Thymus (tissue), 11 donors: ENCODE measurements around the gene MRPL39. TPM values are rescaled to one million over a fixed set of nuclear protein-coding genes. Genes with fewer than 3 reads are reported as not detected.
"Not testable (repeated sequence)": the region's sequence is repeated elsewhere in the genome, so short reads cannot be mapped to it uniquely, and the experiment has no call there.

Experiments
- DNase-seq, 9 donors: peaks; one replicate each; pipeline ENCODE4 v3.0.0-alpha.2; 2013; ENCODE audit warnings: low spot score in 9 of 9, low read depth in 6 of 9, missing footprints in 1 of 9
- H3K27ac ChIP-seq, 2 donors: one replicate each; pipeline ENCODE4 v1.5.1; 2013; ENCODE audit warnings: control low read depth in 1 of 2, low read depth in 1 of 2, low read length in 1 of 2, mild to moderate bottlenecking in 1 of 2, moderate library complexity in 1 of 2
- H3K27me3 ChIP-seq, 2 donors: one replicate each; pipeline ENCODE4 v1.5.1; 2013; ENCODE audit warnings: low read length in 1 of 2; ENCODE audit not compliant: control insufficient read depth in 2 of 2, insufficient read depth in 1 of 2
- H3K36me3 ChIP-seq, 2 donors: one replicate each; pipeline ENCODE4 v1.5.1; 2013; ENCODE audit warnings: low read length in 1 of 2, mild to moderate bottlenecking in 1 of 2, moderate library complexity in 1 of 2; ENCODE audit not compliant: control insufficient read depth in 2 of 2, insufficient read depth in 2 of 2
- H3K4me1 ChIP-seq, 2 donors: one replicate each; pipeline ENCODE4 v1.5.1; 2013; ENCODE audit warnings: low read length in 2 of 2; ENCODE audit not compliant: control insufficient read depth in 2 of 2, insufficient read depth in 2 of 2
- H3K4me3 ChIP-seq, 2 donors: one replicate each; pipeline ENCODE4 v1.5.1; 2013; ENCODE audit warnings: low read length in 2 of 2, control low read depth in 1 of 2, mild to moderate bottlenecking in 1 of 2
- H3K9me3 ChIP-seq, 2 donors: one replicate each; pipeline ENCODE4 v1.5.1; 2013; ENCODE audit warnings: low read length in 1 of 2, mild to moderate bottlenecking in 1 of 2; ENCODE audit not compliant: control insufficient read depth in 2 of 2, insufficient read depth in 1 of 2
- WGBS: extraction: QIAGEN DNeasy Blood & Tissue Kit; methylation state at CpG from one replicate; pipeline ENCODE4 v1.1.7; 2013; 5-methylcytosine and 5-hydroxymethylcytosine counted together
- polyA plus RNA-seq: library from polyadenylated mRNA; stranded (reverse); fragments of 200-250 nt; gene quantifications from one replicate; pipeline ENCODE4 v1.2.3, GENCODE V29; 2013
- total RNA-seq: library from RNA; stranded (reverse); fragments of 120-200 nt; gene quantifications from one replicate; pipeline ENCODE4 v1.2.4, GENCODE V29; 2013
- donor health status: healthy.

The MRPL39 gene
- total and polyA plus RNA-seq, 2 donors = 30.9 to 46.2 TPM

DNA sequence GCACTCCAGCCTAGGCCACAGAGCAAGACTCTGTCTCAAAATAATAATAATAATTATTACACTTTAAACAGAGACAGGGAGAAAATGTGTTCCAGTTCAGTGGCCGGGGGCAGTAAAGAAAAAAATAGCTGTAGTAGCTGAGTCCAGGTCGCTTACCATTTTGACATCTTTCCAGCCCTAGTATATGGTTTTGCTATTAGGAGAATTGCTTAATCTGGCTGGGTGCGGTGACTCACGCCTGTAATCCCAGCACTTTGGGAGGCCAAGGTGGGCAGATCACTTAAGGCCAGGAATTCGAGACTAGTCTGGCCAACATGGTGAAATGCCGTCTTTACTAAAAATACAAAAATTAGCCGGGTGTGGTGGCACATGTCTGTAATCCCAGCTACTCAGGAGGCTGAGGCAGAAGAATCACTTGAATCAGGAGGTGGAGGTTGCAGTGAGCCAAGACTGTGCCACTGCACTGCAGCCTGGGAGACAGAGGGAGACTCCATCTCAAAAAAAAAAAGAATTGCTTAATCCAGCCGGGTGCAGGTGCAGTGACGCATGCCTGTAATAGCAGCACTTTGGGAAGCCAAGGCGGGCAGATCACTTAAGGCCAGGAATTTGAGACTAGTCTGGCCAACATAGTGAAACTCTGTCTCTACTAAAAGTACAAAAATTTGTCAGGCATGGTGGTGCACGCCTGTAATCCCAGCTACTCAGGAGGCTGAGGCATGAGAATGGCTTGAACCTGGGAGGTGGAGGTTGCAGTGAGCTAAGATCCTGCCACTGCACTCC lies 18.7 kb upstream of the MRPL39 start:
- H3K9me3 ChIP-seq, DNase-seq, H3K4me3 ChIP-seq, H3K27ac ChIP-seq, H3K27me3 ChIP-seq, H3K4me1 ChIP-seq, H3K36me3 ChIP-seq: not testable (repeated sequence)
- WGBS = 91% methylated on average over 11 of the region's 11 CpGs

- H3K36me3 ChIP-seq = no peaks in the 10 kb centered on the region
- no peak overlapping the region for H3K27ac ChIP-seq
- DNase-seq = no peak
- no peaks in the 10 kb centered on the region for H3K27me3 ChIP-seq
- H3K9me3 ChIP-seq = no peaks in the 10 kb centered on the region
- H3K4me1 ChIP-seq = no peaks in the 10 kb centered on the region
- 95% methylated on average over 1 of the region's 1 CpG for WGBS
- H3K4me3 ChIP-seq = no peak overlapping the region
Observed at GRCh38 chr21:25625036-25625435, 17.8 kb upstream of the MRPL39 start.

DNA sequence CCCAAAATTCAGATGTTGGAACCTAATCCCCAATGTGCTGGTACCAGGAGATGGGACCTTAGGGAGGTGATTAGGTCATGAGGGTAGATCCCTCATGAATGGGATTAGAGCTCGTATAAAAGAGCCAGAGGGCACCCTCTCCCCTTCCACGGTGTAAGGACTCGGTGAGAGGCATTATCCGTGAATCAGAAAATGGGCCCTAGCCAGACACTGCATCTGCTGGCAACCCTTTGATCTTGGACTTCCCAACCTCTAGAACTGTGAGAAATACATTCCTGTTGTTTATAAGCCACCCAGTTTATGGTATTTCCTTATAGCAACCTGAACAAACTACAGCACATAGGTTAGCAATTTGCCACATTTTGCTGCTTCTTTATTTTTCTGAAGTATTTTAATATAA lies 17.2 kb upstream of the MRPL39 start:
- Histone ChIP-seq H3K36me3 (no peaks in the 10 kb centered on the region), H3K4me1 (no peaks in the 10 kb centered on the region), H3K9me3 (no peaks in the 10 kb centered on the region), H3K27me3 (no peaks in the 10 kb centered on the region), H3K4me3 (no peak overlapping the region), H3K27ac (no peak overlapping the region)
- no peak for DNase-seq
- WGBS = 84% methylated on average over 4 of the region's 4 CpGs

DNA sequence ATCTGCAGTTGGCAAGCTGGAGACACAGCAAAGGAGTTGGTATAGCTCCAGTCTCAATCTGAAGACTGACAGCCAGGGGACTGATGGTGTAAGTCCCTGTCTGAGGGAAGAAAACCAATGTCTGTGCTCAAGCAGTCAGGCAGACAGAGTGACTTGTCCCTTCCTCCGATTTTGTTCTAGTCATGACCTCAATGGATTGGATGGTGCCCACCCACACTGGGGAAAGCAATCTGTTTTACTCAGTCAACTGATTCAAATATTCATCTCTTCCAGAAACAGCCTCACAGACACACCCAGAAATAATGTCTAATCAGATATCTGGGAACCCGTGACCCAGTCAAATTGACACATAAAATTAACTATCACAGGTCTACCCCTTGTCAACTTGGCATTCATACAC lies 11.9 kb upstream of the MRPL39 start:
- Histone ChIP-seq H3K27ac (no peak overlapping the region), H3K4me1 (no peaks in the 10 kb centered on the region), H3K9me3 (no peaks in the 10 kb centered on the region), H3K4me3 (no peak overlapping the region), H3K36me3 (no peaks in the 10 kb centered on the region), H3K27me3 (no peaks in the 10 kb centered on the region)
- 69% methylated on average over 2 of the region's 2 CpGs for WGBS
- no peak for DNase-seq

GRCh38 chr21:25615880-25616279 lies 8.6 kb upstream of the MRPL39 start:
- Histone ChIP-seq H3K4me3 (no peak overlapping the region), H3K9me3 (no peaks in the 10 kb centered on the region), H3K36me3 (no peaks in the 10 kb centered on the region), H3K27ac (no peak overlapping the region), H3K27me3 (no peaks in the 10 kb centered on the region), H3K4me1 (no peaks in the 10 kb centered on the region)
- 93% methylated on average over 3 of the region's 3 CpGs for WGBS
- DNase-seq = no peak

GRCh38 chr21:25614441-25614840 lies 7.2 kb upstream of the MRPL39 start:
- DNase-seq = no peak
- H3K4me3 ChIP-seq = no peak overlapping the region
- no peaks in the 10 kb centered on the region for H3K9me3 ChIP-seq
- 100% methylated on average over 1 of the region's 1 CpG for WGBS
- no peaks in the 10 kb centered on the region for H3K4me1 ChIP-seq
- H3K27me3 ChIP-seq = no peaks in the 10 kb centered on the region
- no peak overlapping the region for H3K27ac ChIP-seq
- H3K36me3 ChIP-seq = no peaks in the 10 kb centered on the region

DNA sequence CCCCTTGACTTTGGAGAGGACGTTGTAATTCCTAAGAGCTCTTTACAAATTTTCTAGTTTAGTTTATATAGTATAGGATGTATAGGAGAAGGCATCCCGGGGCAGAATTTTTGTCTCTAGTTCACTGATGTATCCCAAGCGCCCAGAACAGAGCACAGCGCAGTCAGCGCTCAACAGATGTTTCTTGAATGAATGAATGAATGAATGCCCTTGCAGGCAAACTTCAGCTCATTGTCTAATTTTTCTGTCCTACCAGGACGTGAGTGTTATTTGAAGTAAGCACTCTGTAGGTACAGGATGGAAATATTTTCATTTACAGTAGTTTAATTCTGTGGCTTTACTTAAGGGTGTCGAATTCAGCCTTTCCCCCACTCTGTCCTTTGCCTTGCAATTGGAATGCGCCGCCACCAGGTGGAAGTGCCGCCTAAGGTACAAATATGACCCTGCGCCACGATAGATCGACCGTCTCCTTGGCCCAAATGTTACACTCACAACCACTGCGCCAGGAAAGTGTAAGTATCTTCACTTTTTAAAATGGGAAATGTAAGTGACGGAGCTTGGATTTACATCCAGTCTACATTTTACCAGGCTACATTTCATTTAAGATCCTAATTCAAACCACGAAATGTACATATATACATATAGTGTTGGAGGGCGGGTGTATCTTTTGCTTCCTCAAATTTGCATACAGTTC lies 910 bp upstream of the MRPL39 start:
- Histone ChIP-seq H3K36me3 (peaks cover 0 to 15% of the 10 kb centered on the region in 2 donors), H3K27me3 (no peaks in the 10 kb centered on the region), H3K9me3 (no peaks in the 10 kb centered on the region), H3K4me1 (peaks cover 14 to 16% of the 10 kb centered on the region in 2 donors), H3K27ac (no peak overlapping the region), H3K4me3 (peak overlapping the region; percentile 64 to 97)
- WGBS = 10% methylated on average over 18 of the region's 18 CpGs
- DNase-seq = peak; percentile 58 to 90 (median 73)

GRCh38 chr21:25589887-25590286 lies 17.4 kb downstream of the MRPL39 start:
- no peak overlapping the region for H3K27ac ChIP-seq
- DNase-seq = no peak
- WGBS = 100% methylated on average over 1 of the region's 1 CpG
- no peaks in the 10 kb centered on the region for H3K9me3 ChIP-seq
- H3K4me3 ChIP-seq = no peak overlapping the region
- H3K36me3 ChIP-seq = peaks cover 25 to 51% of the 10 kb centered on the region in 2 donors
- no peaks in the 10 kb centered on the region for H3K4me1 ChIP-seq
- no peaks in the 10 kb centered on the region for H3K27me3 ChIP-seq

- Histone ChIP-seq H3K27ac (no peak overlapping the region), H3K4me1 (peaks cover 0 to 3% of the 10 kb centered on the region in 2 donors), H3K9me3 (no peaks in the 10 kb centered on the region), H3K4me3 (no peak overlapping the region), H3K36me3 (peaks cover 5 to 24% of the 10 kb centered on the region in 2 donors), H3K27me3 (no peaks in the 10 kb centered on the region)
- 96% methylated on average over 2 of the region's 2 CpGs for WGBS
- no peak for DNase-seq
Observed at GRCh38 chr21:25586791-25587190, 20.5 kb downstream of the MRPL39 start.
